ENCODE measurements around the gene RFX8.

RFX8 gene

DNA sequence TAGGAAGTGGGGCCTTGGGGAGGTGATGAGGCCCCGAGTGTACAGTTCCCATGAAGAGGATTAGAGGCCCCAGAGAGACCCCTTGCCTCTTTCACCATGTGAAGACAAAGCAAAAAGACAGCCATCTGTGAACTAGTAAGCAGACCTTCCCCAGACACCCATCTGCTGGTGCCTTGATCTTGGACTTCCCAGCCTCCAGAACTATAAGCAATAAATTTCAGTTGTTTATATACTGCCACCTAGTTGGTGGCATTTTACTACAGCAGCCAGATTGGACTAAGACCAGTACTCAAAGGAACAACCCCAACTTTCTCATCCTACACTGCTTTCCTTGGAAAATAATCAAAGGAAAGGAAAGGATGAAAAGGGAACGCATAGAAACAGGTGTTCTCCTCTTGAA, 59.7 kb downstream of the RFX8 start:
- no peaks in the 10 kb centered on the region for H3F3A ChIP-seq (ENCODE audit: insufficient read depth, low read length)
- no peak overlapping the region for H3K4me3 ChIP-seq (ENCODE audit: low read length)
- no peaks in the 10 kb centered on the region for H3K79me2 ChIP-seq (ENCODE audit: low read length)
- H3K36me3 ChIP-seq (replicated peaks; ENCODE audit: insufficient read depth, low read length) = no peaks in the 10 kb centered on the region
- H4K20me1 ChIP-seq (ENCODE audit: insufficient read depth, low read length) = no peaks in the 10 kb centered on the region
- H3K9me3 ChIP-seq (replicated peaks; ENCODE audit: insufficient read depth, low read length) = no peaks in the 10 kb centered on the region
- no peaks in the 10 kb centered on the region for H3K9me2 ChIP-seq (replicated peaks; ENCODE audit: insufficient read depth, low read length)
- H3K4me1 ChIP-seq (ENCODE audit: low read length) = no peaks in the 10 kb centered on the region
- no peak overlapping the region for H3K27ac ChIP-seq (ENCODE audit: low read length)
- no peak overlapping the region for H2AFZ ChIP-seq (ENCODE audit: low read length)
- no peak overlapping the region for H3K9ac ChIP-seq (ENCODE audit: low read length)
- no peak overlapping the region for H3K4me2 ChIP-seq (ENCODE audit: low read depth, low read length)
- DNase-seq = no peak
- no peaks in the 10 kb centered on the region for H3K27me3 ChIP-seq (replicated peaks; ENCODE audit: insufficient read depth, low read length)
- TF ChIP-seq EZH2 (optimal IDR thresholded peaks at IDR 0.05; ENCODE audit: low read depth, low read length) (no peak), CTCF (IDR thresholded peaks at IDR 0.05; ENCODE audit: low read length) (no peak), EZH2phosphoT487 (IDR thresholded peaks at IDR 0.05; ENCODE audit: low read length) (no peak)

- no peaks in the 10 kb centered on the region for H3K9me3 ChIP-seq (replicated peaks; ENCODE audit: insufficient read depth, low read length)
- TF ChIP-seq CTCF (IDR thresholded peaks at IDR 0.05; ENCODE audit: low read length) = no peak
- TF ChIP-seq EZH2phosphoT487 (IDR thresholded peaks at IDR 0.05; ENCODE audit: low read length) = no peak
- TF ChIP-seq EZH2 (optimal IDR thresholded peaks at IDR 0.05; ENCODE audit: low read depth, low read length) = no peak
- H3K9me2 ChIP-seq (replicated peaks; ENCODE audit: insufficient read depth, low read length) = no peaks in the 10 kb centered on the region
- H3K27ac ChIP-seq (ENCODE audit: low read length) = no peak overlapping the region
- DNase-seq = no peak
- H3K27me3 ChIP-seq (replicated peaks; ENCODE audit: insufficient read depth, low read length) = no peaks in the 10 kb centered on the region
- H2AFZ ChIP-seq (ENCODE audit: low read length) = no peak overlapping the region
- no peaks in the 10 kb centered on the region for H4K20me1 ChIP-seq (ENCODE audit: insufficient read depth, low read length)
- no peaks in the 10 kb centered on the region for H3F3A ChIP-seq (ENCODE audit: insufficient read depth, low read length)
- H3K36me3 ChIP-seq (replicated peaks; ENCODE audit: insufficient read depth, low read length) = no peaks in the 10 kb centered on the region
- no peaks in the 10 kb centered on the region for H3K79me2 ChIP-seq (ENCODE audit: low read length)
- no peak overlapping the region for H3K9ac ChIP-seq (ENCODE audit: low read length)
- no peaks in the 10 kb centered on the region for H3K4me1 ChIP-seq (ENCODE audit: low read length)
- H3K4me2 ChIP-seq (ENCODE audit: low read depth, low read length) = no peak overlapping the region
- no peak overlapping the region for H3K4me3 ChIP-seq (ENCODE audit: low read length)
Observed at GRCh38 chr2:101412092-101412694, 62.7 kb downstream of the RFX8 start.

DNA sequence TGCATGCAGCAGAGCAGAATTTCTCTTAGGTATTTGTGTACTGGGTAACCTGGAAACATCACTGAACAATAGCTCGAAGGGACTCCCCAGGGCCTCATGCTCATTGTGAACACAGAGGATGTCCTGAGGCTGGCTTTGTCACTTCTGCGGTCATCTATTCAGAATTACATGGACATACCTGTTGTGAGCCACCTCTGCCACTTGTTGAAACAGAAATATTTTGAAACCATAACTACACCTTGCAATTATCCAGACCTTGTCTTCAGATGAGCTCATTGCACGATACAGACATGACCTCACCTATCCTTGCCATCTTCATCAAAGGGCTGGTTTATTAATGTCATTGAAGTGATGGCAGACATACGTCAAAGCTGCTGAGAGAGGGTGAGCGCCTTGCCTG, 64.2 kb downstream of the RFX8 start:
- Histone ChIP-seq H3K4me2 (ENCODE audit: low read depth, low read length) (no peak overlapping the region), H3K9ac (ENCODE audit: low read length) (no peak overlapping the region), H3K9me2 (replicated peaks; ENCODE audit: insufficient read depth, low read length) (no peaks in the 10 kb centered on the region), H3K9me3 (replicated peaks; ENCODE audit: insufficient read depth, low read length) (no peaks in the 10 kb centered on the region), H3K36me3 (replicated peaks; ENCODE audit: insufficient read depth, low read length) (no peaks in the 10 kb centered on the region), H2AFZ (ENCODE audit: low read length) (no peak overlapping the region), H3F3A (ENCODE audit: insufficient read depth, low read length) (no peaks in the 10 kb centered on the region), H3K27me3 (replicated peaks; ENCODE audit: insufficient read depth, low read length) (no peaks in the 10 kb centered on the region), H3K4me3 (ENCODE audit: low read length) (no peak overlapping the region), H3K27ac (ENCODE audit: low read length) (no peak overlapping the region), H3K4me1 (ENCODE audit: low read length) (no peaks in the 10 kb centered on the region), H4K20me1 (ENCODE audit: insufficient read depth, low read length) (no peaks in the 10 kb centered on the region), H3K79me2 (ENCODE audit: low read length) (no peaks in the 10 kb centered on the region)
- TF ChIP-seq EZH2 (optimal IDR thresholded peaks at IDR 0.05; ENCODE audit: low read depth, low read length) = no peak
- TF ChIP-seq EZH2phosphoT487 (IDR thresholded peaks at IDR 0.05; ENCODE audit: low read length) = no peak
- TF ChIP-seq CTCF (IDR thresholded peaks at IDR 0.05; ENCODE audit: low read length) = no peak
- DNase-seq = no peak

All from MM.1S (cell line).